ENCODE data around the gene TCFL5. TPM values are rescaled to one million over a fixed set of nuclear protein-coding genes. Genes with fewer than 3 reads are reported as not detected.

Gene TCFL5
- total RNA-seq, 4 donors from 2014 or later = 5.2 to 8.4 (median 7.2) TPM

DNA sequence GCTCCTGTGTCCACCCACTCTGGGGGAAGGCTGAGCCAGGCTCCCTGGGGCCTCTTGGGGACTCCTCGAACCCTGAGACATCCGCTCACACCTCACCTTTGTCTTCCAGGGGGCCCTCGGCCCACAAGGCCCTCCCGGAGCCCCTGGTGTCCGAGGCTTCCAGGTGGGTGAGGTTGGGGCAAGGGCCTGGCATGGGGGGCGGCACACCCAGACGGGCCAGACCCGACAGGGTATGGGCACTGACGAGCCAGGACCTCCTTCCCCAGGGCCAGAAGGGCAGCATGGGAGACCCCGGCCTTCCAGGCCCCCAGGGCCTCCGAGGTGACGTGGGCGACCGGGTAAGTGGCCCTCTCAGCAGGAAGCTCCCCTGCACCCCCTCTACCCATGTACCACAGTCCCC is 31.4 kb downstream of the TCFL5 start:
- Histone ChIP-seq H3K4me3 (no peak overlapping the region), H3K27ac (no peak overlapping the region), H3K9me3 (no peaks in the 10 kb centered on the region), H3K27me3 (peaks cover 0 to 18% (median 0%) of the 10 kb centered on the region in 4 donors), H3K4me1 (peaks cover 23 to 27% (median 25%) of the 10 kb centered on the region in 3 donors), H3K36me3 (no peaks in the 10 kb centered on the region)
- no peak for DNase-seq
- 81% methylated on average over 3 of the region's 14 CpGs; no CpG with 5 or more reads in 1 of the 2 donors for WGBS, 2 donors
- intact Hi-C loops (cut with DNase I) = no loop called here
- TF ChIP-seq POLR2A (IDR thresholded peaks at IDR 0.05) (no peak), CTCF (IDR thresholded peaks at IDR 0.05) (no peak)

- intact Hi-C loops (cut with DNase I) = no loop called here
- Histone ChIP-seq H3K27ac (no peak overlapping the region), H3K4me1 (peaks cover 26 to 34% (median 27%) of the 10 kb centered on the region in 3 donors), H3K27me3 (peaks cover 0 to 23% (median 0%) of the 10 kb centered on the region in 4 donors), H3K4me3 (no peak overlapping the region), H3K9me3 (no peaks in the 10 kb centered on the region), H3K36me3 (no peaks in the 10 kb centered on the region)
- 83% methylated on average over 3 of the region's 32 CpGs; no CpG with 5 or more reads in 1 of the 2 donors for WGBS, 2 donors
- DNase-seq = no peak
- no peak for TF ChIP-seq CTCF (IDR thresholded peaks at IDR 0.05)
- TF ChIP-seq POLR2A (IDR thresholded peaks at IDR 0.05) = no peak
These were observed 32.1 kb downstream of the TCFL5 start for GRCh38 chr20:62829231-62830230.

GRCh38 chr20:62828511-62829230 is 33.0 kb downstream of the TCFL5 start:
- H3K27me3 ChIP-seq = peaks cover 0 to 29% (median 0%) of the 10 kb centered on the region in 4 donors
- 70 to 100% methylated on average over 5 to 10 of the region's 29 CpGs for WGBS, 2 donors
- no peak for TF ChIP-seq CTCF (IDR thresholded peaks at IDR 0.05)
- TF ChIP-seq POLR2A (IDR thresholded peaks at IDR 0.05) = no peak
- H3K36me3 ChIP-seq = no peaks in the 10 kb centered on the region
- no peak for DNase-seq
- intact Hi-C loops (cut with DNase I) = no loop called here
- H3K4me1 ChIP-seq = peaks cover 31 to 36% (median 36%) of the 10 kb centered on the region in 3 donors
- H3K4me3 ChIP-seq = no peak overlapping the region
- H3K27ac ChIP-seq = no peak overlapping the region
- no peaks in the 10 kb centered on the region for H3K9me3 ChIP-seq

GRCh38 chr20:62828051-62828450 is 33.6 kb downstream of the TCFL5 start:
- Histone ChIP-seq H3K4me3 (no peak overlapping the region), H3K4me1 (peaks cover 29 to 35% (median 33%) of the 10 kb centered on the region in 3 donors), H3K27me3 (peaks cover 0 to 29% (median 0%) of the 10 kb centered on the region in 4 donors), H3K9me3 (no peaks in the 10 kb centered on the region), H3K36me3 (no peaks in the 10 kb centered on the region), H3K27ac (no peak overlapping the region)
- no peak for TF ChIP-seq POLR2A (IDR thresholded peaks at IDR 0.05)
- no peak for TF ChIP-seq CTCF (IDR thresholded peaks at IDR 0.05)
- intact Hi-C loops (cut with DNase I) = no loop called here
- 67 to 86% methylated on average over 1 to 5 of the region's 9 CpGs for WGBS, 2 donors
- no peak for DNase-seq

Measured in esophagus squamous epithelium (tissue), 5 donors.